ENCODE data around the gene UGT1A10.
"Not testable (repeated sequence)": the region's sequence is repeated elsewhere in the genome, so short reads cannot be mapped to it uniquely, and the experiment has no call there.

UGT1A10 gene

DNA sequence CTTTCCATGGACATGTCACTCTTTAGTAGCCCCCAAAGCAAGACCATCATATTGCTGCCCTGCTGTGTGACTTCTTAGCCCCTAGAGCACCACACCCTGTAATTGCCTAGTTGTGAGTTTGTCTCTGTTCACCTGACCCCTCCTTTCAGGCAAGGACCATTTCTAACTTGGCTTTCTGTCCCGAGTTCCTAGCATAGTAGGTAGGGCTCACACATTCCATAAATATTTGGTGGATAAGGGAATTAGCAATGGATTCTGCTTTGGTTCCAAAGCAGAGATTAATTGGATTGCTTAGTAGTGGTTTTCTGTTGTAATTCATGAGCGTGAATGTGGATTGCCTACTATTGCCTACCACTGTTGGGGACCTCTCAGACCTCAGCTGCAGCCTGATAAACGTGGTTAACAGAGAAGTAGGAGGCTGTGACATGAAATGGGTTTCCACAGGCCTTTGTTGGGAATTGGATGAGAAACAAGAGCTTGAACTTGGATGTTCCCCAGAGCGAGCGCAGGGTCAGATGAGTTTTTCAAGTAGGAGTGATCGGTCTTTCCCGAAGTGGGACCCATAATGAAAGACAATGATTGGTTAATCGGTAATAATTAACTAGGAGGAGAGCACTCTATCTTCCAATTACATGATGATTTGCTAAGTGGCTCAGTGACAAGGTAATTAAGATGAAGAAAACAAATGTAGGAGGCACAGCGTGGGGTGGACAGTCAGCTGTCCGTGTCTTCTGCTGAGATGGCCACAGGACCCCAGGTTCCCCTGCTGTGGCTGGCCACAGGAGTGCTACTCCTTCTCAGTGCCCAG is 110.4 kb downstream of the UGT1A10 start:
- DNase-seq = no peak

DNA sequence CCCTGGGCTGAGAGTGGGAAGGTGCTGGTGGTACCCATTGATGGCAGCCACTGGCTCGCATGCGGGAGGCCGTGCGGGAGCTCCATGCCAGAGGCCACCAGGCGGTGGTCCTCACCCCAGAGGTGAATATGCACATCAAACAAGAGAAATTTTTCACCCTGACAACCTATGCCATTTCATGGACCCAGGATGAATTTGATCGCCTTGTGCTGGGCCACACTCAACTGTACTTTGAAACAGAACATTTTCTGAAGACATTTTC is 111.0 kb downstream of the UGT1A10 start:
- DNase-seq = no peak

DNA sequence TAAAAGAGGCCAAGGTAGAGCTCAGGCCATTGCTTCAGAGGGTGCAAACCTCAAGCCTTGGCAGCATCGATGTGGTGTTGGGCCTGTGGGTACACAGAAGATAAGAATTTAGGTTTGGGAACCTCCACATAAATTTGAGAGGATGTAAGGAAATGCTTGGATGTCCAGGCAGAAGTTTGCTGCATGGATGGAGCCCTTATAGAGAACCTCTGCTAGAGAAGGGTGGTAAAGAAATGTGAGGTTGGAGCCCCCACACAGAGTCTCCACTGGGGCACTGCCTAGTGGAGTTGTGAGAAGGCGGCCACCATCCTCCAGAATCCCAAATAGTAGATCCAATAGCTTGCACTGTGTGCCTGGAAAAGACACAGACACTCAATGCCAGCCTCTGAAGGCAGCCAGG is 114.4 kb downstream of the UGT1A10 start:
- DNase-seq = not testable (repeated sequence)

DNA sequence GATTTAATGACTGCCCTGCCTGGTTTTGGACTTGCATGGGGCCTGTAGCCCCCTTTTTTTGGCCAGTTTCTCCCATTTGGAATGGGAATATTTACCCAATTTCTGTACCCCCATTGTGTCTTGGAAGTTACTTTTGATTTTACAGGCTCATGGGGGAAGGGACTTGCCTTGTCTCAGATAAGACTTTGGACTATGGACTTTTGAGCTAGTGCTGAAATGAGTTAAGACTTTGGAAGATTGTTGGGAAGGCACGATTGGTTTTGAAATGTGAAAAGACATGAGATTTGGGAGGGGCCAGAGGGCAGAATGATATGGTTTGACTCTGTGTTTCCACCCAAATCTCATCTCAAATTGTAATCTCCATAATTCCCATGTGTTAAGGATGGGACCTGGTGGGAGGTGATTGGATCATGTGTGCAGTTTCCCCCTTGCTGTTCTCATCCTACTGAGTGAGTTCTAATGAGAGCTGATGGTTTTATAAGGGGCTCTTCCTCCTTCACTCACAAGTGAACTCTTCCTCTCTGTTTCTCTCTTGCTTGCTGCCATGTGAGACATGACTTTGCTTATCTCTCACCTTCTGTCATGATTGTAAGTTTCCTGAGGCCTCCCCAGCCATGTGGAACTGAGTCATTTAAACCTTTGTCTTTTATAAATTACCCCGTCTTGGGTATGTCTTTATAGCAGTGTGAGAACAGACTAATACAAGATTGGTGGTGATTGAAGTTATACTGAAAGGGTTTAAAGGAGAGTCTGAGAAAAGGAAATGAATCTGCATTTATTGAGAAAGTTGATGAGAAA is 115.2 kb downstream of the UGT1A10 start:
- not testable (repeated sequence) for DNase-seq

DNA sequence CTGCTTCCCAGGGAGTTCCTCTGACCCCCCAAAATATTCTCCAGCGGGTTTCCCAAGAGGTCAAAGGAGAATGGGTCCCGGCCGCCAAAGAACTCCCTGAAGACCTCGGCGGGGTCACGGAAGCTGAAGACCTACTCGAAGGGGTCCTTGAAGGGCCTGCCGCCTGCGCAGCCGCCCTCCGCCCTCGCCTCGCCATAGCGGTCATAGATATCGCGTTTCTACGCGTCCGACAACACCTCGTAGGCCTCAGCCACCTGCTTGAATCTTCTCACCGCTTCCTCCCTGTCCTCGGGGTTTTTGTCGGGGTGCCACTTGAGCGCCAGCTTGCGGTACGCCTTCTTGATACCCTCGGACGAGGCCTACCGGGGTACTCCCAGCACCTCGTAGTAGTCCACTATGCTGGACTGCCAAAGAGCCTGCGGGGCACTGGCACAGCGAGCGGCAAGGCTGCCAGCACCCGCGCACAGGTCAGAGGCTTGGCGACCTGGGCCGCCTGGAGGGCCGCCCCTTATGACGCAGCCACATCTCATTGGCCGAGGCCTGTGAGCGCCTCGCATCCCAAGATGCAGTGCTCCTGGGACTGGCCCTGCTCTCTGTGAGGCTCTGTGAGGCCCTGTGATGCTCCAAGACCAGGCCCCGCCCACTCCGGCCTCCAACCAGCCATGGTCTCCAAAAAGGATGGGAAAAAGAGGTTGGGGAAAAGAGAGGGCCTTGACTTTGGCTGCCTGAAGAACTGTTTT is 118.8 kb downstream of the UGT1A10 start:
- DNase-seq = no peak

DNA sequence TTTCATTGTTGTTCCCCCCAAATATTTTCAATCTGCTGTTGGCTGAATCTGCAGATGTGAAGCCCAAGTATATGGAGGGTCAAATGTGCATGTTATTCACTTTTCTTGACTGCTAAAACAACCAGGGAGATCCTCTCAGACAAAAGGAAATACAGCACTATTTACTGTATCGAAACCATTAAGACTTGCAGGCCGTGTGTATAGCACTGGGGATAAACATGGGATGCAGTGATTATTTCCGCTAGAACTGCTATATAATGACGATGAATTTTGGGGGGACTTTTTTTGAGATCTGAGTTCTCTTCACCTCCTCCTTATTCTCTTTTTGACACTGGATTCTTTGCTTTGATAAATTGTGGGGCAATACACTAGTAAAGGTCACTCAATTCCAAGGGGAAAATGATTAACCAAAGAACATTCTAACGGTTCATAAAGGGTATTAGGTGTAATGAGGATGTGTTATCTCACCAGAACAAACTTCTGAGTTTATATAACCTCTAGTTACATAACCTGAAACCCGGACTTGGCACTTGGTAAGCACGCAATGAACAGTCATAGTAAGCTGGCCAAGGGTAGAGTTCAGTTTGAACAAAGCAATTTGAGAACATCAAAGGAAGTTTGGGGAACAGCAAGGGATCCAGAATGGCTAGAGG is 120.3 kb downstream of the UGT1A10 start:
- DNase-seq = no peak

DNA sequence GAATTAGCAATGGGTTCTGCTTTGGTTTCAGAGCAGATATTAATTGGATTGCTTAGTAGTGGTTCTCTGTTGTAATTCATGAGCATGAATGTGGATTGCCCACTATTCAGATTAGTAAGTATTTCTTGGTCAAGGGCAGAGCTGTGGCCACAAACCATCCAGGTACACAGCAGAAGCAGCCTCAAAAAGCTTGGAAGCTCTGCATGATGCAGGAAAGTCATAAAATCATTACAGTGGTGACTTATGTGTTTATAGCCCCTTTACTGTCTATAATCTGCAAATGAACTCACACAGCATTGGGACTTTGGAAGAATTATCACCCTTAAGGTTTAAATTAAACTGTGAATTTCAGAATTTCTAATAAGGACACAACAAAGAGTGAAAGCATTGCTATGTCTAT is 121.9 kb downstream of the UGT1A10 start:
- DNase-seq = no peak

DNA sequence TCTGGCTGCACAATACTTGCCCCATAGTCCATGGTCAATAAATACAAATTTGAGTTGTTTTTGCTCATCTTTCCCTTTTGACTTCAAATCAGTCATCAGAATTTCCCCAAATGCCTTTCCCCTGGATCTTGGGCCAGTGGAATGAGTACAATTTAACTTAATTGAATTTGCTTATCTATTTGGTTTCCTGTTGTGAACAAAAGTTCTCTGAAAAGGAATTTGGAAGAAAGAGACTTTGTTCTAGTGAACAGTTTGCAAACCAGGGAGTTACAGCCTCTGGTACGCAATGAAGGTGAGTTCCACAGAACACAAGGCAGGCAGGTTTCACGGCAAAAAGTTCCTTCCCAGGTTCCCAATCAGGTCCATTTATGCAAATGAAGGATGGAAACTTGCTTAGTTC is 122.6 kb downstream of the UGT1A10 start:
- DNase-seq = no peak

DNA sequence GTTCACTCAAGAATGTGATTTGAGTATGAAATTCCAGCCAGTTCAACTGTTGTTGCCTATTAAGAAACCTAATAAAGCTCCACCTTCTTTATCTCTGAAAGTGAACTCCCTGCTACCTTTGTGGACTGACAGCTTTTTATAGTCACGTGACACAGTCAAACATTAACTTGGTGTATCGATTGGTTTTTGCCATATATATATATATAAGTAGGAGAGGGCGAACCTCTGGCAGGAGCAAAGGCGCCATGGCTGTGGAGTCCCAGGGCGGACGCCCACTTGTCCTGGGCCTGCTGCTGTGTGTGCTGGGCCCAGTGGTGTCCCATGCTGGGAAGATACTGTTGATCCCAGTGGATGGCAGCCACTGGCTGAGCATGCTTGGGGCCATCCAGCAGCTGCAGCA is 123.8 kb downstream of the UGT1A10 start, which contains the start of gene UGT1A1:
TSS of gene UGT1A1 (plus strand) at position 228 of the 400 bp plus-strand sequence. CDS start at position 246, 18 bp downstream.
- no peak for DNase-seq

DNA sequence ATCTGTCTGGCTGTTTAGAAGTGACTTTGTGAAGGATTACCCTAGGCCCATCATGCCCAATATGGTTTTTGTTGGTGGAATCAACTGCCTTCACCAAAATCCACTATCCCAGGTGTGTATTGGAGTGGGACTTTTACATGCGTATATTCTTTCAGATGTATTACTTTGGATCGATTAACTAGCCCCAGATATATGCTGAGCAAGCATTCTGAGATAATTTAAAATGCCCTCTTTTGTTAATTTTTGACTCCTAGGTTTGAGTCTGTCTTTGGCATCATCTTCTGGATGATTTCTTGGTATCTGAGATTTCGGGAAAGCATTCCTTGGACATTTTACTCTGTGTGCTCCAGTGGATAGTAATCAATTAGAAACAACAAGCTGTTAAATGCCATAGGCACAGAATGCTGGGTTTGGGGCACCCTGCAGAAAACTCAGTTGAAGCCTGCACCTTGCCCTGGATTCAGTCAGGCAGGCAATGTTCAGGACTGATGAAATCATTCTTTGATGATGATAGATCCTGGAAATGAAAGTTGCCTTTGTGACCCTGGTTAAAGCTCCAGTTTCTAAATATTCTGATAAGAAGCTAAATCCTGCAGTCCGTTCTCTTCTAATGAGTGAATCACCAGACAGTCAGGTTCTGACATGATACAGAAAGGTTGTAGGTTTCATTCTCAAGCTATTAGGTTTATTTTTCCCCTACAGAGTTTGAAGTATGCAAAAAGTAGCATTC is 125.0 kb downstream of the UGT1A10 start:
- no peak for DNase-seq

DNA sequence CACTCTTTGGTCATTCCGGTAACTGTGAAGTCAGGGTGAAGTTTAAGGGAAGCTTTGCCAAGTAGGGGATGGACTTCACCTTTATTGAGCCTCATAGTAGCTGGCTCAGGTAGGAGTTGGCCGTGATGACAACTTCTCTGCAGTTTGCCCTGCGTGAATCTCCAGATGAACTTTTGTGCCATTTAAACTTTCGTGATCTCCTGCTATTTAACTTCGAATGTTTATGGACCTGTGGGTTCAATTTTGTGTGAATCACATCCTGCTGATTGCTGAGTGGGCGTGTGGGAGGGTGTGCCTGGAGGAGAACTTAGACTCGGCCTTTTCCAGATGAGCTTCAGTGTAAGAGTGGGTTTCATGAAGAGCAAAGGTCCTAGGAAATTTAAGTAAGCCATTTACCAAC is 128.0 kb downstream of the UGT1A10 start:
- DNase-seq = no peak

DNA sequence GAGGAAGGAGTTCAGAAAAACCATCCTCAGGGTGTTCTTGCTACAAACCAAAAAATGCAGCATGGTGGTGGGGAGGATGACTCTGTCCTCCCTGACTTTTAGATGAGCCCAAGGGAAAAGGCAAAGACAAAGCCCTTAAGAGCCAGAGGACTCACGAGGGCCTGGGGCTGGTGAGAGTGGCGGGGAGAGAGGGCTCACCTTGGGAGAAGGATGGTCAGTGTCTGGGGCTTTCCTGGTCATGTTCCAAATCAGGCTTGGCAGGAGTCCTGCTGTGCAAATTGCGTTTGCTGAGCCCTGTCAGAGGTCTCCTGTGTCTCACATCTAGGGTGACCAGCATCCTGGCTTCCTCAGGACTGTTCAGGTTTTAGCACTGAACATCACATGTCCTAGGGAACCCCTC is 128.5 kb downstream of the UGT1A10 start:
- no peak for DNase-seq

DNA sequence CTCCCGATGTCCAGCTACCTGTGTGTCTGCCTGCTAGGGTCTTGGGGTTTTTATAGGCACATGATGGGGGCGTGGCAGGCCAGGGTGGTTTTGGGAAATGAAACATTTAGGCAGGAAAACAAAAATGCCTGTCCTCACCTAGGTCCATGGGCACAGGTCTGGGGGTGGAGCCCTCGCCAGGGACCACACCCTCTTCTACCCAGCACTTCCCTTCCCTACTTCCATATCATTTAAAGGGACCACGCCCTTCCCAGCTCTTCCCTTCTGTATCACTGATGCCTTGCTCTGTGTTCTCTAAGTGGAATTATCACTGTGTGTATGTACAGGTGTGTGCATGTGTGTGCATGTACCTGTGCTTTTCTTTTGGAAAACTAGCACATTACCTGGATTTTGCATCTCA is 130.2 kb downstream of the UGT1A10 start:
- no peak for DNase-seq

DNA sequence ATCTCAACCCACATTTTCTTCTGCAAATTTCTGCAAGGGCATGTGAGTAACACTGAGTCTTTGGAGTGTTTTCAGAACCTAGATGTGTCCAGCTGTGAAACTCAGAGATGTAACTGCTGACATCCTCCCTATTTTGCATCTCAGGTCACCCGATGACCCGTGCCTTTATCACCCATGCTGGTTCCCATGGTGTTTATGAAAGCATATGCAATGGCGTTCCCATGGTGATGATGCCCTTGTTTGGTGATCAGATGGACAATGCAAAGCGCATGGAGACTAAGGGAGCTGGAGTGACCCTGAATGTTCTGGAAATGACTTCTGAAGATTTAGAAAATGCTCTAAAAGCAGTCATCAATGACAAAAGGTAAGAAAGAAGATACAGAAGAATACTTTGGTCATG is 131.8 kb downstream of the UGT1A10 start:
- no peak for DNase-seq

DNA sequence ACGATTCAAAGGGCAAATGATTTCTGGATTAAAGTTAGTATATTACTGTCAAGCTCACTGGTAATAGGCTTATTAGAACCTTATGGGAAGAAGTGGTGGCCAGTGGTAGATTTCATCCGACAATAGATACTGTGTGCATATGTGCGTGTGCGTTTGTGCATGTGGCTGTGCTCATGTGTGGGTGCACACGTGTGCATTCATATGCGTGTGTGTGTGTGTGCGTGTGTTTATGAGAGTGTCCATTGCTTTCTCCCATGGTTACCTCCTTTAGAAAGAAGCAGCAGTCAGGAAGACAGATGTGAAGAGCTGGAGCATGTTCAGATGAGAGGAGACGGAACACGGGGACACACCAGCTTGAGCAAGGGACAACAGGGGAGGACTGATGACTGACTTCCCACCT is 133.0 kb downstream of the UGT1A10 start:
- DNase-seq = no peak

DNA sequence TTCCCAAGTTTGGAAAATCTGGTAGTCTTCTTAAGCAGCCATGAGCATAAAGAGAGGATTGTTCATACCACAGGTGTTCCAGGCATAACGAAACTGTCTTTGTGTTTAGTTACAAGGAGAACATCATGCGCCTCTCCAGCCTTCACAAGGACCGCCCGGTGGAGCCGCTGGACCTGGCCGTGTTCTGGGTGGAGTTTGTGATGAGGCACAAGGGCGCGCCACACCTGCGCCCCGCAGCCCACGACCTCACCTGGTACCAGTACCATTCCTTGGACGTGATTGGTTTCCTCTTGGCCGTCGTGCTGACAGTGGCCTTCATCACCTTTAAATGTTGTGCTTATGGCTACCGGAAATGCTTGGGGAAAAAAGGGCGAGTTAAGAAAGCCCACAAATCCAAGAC is 135.9 kb downstream of the UGT1A10 start:
- DNase-seq = no peak

DNA sequence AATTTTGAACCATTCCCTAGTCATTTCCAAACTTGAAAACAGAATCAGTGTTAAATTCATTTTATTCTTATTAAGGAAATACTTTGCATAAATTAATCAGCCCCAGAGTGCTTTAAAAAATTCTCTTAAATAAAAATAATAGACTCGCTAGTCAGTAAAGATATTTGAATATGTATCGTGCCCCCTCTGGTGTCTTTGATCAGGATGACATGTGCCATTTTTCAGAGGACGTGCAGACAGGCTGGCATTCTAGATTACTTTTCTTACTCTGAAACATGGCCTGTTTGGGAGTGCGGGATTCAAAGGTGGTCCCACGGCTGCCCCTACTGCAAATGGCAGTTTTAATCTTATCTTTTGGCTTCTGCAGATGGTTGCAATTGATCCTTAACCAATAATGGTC is 136.3 kb downstream of the UGT1A10 start:
- DNase-seq = no peak

DNA sequence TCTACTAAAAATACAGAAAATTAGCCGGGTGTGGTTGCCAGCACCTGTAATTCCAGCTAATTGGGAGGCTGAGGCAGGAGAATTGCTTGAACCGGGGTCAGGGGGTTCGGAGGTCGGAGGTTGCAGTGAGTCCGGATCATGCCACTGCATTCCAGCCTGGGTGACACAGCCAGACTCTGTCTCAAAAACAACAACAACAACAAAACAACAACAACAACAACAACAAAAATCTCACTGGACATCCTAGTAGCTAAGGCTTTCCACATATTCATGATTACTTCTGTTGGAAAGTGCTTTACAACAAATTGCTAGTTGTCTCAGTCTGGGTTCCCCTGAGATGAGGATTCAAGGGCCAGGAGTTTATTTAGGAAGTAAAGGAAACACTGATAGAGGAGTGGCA is 137.6 kb downstream of the UGT1A10 start:
- DNase-seq = no peak

DNA sequence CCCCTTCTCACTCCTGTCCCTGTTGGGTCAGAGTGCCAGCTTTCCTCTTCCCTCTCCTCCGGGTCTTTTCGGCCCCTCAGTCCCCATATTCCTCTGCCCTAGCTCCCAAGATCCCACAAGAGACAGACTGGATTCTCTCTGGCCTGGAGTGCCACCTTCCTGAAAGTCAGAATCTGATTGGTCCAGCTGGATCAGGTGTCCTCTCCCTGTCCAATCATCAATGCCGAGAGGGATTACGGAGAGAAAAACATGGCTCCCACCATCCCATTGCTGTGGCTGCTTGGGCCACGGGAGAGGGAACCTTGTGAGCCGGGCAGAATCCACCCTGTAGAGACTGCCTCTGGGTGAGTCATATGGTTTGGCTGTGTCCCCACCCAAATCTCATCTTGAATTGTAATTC is 139.2 kb downstream of the UGT1A10 start:
- no peak for DNase-seq

DNA sequence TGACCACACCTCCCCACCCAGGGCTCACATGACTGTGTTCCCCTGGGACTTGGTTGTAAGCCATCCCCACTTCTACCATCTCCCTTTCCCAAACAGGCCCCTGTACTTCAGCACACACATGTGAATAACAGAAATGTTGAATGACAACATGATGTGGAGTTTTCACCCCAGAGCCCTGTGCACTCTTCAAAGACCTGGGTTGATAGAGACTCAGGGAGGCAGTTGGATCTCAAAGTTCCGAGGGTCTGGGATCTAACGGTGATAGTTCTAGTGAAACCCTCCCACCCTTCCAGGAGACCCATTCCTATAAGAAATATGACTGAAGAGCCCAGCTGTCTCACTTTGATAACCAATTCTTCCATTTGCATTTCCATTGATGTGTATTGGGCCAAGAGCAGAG is 141.8 kb downstream of the UGT1A10 start, which contains the start of gene MROH2A:
TSS of gene MROH2A (plus strand) at position 301 of the 400 bp plus-strand sequence. CDS start 1,029 bp downstream, outside the sequence.
- DNase-seq = no peak

DNA sequence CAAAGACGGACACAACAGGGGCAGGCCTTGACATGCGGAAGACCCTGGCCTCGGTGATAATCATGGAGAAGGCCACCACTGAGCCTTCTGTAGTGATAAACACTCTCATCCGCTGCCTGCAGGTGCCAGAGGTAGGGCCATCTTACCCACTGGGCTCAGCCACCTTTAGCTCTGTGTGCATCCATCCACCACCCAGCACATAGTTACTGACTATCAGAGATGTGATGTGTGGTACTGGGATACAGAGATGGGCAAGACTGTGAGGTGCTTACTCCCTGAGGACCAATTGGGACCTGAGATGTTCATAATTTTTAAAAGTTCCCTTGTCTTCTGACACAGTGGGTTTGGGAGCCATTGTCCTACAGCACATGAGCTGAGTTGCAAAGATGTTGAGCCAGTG is 143.5 kb downstream of the UGT1A10 start:
- DNase-seq = no peak

DNA sequence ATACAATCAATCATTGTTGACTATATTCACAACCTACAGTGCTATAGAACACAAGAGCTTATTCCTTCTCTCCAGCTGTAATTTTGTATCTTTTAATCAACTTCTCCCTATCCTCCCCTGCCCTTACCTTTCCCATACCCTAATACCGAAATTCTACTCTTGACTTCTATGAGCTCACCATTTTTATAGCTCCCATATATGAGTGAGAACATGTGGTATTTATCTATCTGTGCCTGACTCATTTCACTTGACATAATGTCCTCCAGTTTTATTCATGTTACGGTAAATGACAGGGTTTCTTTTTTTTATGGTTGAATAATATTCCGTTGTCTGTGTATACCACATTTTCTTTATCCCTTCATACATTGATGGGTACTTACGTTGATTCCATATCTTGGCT is 144.5 kb downstream of the UGT1A10 start:
- no peak for DNase-seq
